Middle frontal gyrus (tissue), 1 donor: ENCODE results near the gene PADI3.

Source experiments
- DNase-seq: peaks from one replicate; pipeline ENCODE4 v3.0.0-alpha.2; 2015; ENCODE audit warnings: low spot score; ENCODE audit errors: extremely low spot score

PADI3 gene

DNA sequence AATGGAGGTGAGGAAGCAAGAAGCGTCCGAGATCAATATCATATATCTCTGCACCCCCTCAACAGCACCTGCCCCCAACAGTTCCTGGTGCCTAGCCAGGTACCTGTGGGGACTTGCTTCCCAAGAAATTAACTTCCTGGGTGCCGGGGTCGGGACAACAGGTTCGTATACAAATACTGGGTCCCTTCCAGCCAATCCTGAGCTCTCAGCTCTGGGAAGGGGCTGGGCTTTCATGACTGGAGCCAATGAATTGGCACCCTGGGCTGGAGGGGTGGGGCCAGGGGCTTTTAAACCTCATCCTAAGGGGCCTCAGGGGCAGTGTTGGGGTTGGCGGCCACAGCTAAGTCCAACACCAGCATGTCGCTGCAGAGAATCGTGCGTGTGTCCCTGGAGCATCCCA is at the start of gene PADI3:
Gene PADI3, plus strand, starts transcription at position 318 of the 400 bp plus-strand sequence. Its CDS starts 40 bp downstream, at position 358.
- no peak for DNase-seq

DNA sequence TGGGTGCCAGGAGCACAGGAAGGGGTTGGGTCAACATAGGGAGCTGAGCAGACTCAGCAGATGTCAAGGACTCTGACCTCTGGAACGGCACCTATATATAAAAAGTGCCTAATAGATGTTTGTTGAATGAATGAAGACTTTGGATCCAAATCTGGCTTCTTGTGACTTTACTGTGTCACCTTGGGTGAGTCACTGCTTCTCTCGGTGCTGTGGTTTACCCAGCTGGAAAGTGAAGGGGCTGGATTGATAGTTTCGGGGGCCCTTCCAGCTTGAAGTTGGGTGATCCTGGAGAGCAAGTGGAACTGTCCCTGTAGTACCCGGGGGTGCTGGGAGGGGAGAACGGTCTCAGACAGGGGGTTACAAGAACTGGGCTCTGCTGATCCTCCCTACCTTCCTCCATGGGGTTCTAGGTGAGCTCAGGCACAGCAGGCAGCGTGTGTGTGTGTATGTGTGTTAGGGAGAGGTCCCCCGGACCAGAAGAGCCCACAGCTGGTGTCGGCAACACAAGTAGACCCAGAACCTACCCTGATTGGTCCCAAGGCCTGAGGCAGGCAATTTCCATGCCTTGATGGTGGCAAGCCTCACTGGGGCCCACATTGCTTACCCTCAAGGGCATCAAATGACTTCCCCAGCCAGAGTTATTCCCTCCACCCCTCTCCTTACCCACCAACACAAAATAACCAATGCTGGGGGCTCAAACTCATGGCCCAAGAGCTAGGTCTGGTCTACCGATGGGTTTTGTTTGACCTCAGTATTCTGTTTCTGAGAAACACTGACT is 49.4 kb upstream of the PADI3 start:
- no peak for DNase-seq

DNA sequence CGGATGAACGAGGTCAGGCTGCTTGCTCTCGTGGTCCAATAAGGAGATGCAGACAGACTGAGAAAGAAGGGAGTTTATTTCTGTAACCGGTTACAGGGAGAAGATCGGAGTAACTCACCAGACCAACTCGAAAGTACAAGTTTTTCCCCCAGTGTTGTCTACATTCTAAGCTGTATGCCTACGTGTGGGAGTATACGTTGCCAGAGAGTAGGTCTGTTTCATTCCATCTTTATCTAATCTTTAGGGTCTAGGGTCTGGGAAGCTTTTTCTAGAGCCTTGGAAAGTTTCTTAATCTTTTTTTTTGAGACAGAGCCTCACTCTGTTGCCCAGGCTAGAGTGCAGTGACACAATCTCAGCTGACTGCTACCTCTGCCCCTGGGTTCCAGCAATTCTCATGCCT is 48.7 kb upstream of the PADI3 start:
- DNase-seq: no peak

DNA sequence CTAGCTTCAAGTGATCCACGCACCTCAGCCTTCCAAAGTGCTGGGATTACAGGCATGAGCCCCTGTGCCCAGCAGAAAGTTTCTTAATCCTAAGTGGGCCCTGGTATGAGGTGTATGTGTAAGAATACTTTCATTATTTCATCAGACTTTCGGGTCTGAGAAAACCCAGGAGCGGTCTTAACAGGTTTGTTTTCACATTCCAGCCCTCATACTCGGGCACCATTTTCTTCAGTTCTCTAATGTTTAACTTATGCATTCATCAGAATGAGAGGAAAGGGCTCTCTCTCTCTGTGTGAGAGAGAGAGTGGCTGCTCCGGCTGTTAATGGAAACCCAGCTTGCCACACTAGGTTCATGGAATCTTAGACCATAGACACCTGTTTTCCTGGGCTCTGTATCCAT is 48.1 kb upstream of the PADI3 start:
- no peak for DNase-seq

DNA sequence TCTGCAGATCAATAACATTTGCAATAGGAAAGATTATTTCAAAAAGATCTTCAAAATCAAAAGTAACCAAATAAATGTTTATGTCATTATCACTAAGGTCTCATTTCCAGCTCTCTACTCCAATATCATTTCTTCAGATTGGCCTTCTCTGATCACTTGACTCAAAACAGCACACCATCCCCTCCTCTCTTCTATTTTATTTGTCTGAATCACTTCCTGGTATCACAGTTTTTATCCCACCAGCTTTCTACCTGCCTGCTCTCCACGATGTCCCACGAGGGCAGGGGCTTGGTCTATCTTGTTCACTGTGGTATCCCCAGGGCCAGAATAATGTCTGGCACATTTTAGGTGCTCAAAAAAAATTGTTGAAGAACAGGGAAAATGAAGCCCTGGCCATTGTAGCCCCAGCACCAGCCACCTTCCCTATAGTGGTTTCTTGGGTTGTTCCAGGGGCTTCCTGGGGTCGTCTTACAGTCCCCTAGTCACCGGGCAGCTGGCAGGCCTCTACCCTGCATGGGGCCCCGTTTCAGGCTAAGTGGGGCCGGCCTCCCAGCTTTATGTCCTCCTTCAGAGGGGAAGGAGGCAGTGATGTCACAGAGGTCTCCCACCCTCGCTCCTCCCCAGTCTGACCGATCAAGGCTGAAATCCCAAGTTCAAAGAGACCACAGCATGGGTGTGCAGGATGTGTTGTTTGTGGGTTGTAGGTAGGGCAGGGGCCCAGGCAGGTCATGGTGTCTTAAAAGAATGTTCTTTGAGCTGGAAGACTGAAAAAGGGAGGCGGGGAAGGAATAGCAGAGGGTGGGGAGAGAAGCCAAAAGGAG is 47.5 kb upstream of the PADI3 start:
- no peak for DNase-seq

DNA sequence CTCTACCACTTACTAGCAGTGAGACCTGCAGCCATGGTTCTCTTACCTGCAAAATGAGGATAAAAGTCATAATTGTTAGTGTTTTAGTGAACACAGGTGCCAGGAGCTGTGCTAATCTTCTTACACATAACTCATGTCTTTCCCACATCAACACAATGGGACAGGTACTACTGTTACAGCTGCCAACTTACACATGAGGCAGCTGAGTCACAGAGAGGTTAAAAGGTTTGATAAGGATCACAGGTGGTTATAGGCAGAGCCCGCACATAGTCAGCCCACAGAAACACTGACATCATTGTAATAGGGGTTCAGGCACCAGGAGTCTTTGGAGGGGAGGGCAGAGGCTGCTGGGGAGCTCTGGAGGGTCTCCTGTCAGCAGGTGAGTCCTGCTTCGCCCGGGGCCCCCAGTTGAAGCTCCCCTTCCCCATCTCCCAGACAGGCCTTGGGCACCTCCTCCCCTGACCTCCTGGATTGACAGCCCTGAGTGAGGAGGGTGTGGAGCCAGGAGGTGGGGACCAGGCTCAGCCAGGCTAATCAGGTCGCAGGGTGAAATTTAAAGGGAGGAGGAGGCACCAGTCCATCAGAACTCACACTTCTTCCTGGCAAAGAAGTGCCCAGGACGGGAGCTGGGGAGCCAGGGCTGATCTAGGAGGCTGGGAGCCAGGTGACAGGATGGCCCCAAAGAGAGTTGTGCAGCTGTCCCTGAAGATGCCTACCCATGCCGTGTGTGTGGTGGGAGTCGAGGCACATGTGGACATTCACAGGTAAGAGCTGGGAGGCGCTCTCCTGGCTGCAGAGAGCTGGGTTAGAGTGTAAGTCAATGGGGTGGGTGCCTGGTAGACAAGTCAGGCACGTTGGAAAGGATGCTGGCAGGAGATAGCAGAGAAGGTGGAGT is 44.1 kb upstream of the PADI3 start, which contains the start of gene PADI1:
Gene PADI1, plus strand, starts transcription at position 583 of the 895 bp plus-strand sequence. Its CDS starts 90 bp downstream, at position 673.
- no peak for DNase-seq

DNA sequence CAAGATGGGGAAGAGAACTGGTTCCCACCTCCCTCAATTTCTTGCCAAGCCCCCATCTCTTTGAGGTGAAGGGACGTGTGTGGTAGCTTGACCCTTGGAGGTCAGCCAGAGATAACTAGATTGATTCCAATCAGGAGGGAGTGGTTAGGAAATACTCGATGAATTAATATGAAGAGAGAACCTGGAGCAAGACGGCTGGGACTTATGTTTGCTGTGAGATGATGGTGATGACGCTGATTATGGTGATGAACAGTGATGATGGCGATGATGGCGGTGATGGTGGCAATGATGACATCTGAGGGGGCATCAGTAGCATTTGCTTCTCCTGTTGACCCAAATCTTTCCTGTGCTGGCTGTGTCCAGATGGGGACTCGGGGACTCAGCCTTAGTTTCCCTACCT is 43.2 kb upstream of the PADI3 start:
- DNase-seq: no peak

DNA sequence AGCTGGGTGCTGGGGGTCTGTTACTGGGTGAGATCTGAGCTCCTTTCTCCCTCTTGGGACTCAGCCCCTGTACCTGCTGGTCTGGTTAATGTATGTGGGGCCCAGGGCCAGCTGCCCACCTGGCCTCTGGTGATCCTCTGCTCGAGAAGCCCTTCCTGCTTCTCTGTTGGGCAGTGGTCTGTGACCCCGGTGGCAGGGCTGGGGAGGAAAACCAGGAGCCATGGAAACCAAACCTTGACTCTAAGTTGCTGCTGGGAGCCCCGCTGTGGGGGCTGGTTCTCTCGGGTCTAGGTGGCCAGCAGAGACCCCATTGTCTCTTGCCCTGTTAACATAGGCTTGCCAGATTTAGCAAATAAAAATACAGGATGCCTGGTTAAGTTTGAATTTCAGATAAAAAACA is 42.7 kb upstream of the PADI3 start:
- no peak for DNase-seq

GRCh38 chr1:17207046-17207445 is 41.9 kb upstream of the PADI3 start:
- peak; percentile 6 for DNase-seq

DNA sequence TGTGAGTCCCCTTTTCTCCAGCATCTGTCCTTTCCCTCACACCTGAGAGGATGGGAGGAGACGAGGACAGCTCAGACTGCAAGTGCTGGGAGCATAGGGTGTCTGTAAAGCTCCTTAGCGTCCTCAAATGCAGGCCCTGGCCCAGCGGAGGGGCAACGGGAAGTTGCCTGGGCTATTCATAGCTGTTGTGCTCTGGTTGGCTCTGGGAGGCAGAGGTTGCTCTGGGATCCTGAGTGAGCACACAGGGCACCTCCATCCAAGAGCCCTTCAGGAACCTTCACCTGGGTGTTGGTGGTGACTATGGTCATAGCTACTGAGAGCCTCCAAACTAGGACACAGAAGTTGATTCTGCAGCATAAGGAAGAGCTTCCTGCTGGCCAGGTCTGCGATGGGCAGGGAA is 41.4 kb upstream of the PADI3 start:
- no peak for DNase-seq

- DNase-seq: no peak
Observed at GRCh38 chr1:17207966-17208418, 40.9 kb upstream of the PADI3 start.

DNA sequence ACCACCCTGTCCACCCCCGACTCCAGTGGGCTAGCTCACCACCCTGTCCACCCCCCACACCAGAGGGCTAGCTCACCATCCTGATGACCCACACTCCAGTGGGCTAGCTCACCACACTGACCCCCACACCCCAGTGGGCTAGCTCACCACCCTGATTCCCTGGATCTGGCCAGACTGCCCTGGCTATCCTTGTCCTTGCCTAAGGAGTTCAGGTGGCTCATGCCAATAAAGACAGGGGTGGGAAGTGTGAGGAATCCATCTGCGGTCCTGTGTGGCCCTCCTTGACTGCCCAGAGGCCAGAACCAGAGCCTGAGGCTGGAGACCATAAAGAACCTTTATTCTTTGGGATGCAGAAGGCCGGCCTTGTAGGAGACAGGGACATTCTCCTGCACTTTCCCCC is 40.4 kb upstream of the PADI3 start:
- DNase-seq: no peak

DNA sequence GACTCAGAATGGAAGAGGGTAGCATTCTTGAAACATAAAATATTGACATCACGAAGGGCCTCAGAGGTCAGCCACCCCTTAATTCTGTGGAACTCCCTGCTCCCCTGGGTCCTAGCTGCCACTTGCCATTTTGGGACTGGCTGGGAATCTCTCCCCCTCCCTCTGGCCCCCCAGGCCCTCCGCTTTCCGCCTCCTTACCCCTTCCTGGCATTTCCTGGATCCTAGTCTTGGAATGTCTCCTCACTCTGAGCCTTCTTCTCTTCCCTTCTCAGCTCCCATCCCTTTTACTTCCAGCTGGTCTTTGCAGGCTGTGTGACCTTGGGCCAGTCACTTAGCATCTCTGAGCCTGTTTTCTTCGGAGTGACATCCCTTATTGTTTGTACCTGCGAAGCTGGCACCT is 39.5 kb upstream of the PADI3 start:
- no peak for DNase-seq

- no peak for DNase-seq
Observed at GRCh38 chr1:17210176-17210575, 38.7 kb upstream of the PADI3 start.

DNA sequence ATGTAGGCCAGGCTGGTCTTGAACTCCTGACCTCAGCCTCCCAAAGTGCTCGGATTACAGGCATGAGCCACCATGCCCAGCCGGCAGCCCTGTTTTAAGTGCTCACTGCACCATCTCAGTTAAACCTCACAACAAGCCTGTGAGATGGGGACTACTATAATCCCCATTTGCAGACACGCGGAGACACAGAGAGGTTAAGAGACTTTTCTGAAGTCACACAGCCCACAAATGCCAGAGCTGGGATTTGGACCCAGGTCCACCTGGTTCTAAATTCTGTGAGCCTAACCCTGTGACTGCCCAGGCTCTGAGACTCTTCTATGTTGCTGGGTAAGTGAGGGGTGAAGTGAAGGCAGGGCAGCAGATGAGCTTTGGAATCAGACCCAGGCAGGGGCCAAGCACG is 37.5 kb upstream of the PADI3 start:
- no peak for DNase-seq

- no peak for DNase-seq
Observed at GRCh38 chr1:17212009-17212408, 36.9 kb upstream of the PADI3 start.

DNA sequence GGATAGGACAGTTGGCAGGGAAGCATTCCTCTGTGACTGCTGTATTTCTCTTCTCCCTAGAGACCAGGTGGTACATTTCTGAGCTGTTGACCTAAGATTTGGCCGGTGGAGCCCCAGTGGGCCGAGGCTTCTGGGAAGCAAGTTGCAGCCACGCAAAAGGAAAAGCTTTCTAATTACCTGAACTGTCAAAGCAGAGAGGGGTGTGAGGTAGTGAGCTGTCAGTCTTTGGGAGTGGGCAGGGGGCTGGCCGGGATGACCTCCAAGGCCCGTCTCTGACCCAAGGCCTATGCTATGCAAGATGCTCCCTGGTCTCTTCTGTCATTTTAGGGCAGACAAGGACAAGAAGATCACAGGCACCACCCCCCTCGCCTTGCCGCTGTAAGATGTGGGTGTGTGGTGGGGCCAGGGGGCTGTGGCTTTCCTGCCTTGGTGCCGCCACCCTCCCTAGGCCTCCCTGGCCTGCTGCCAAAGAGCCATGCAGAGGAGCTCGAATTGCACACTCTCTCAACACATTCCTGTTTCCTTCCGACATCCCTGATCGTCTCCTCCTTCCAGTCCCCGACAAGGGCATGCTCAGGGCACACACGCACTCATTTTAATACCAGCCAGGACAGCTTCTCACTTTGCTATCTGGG is 36.3 kb upstream of the PADI3 start:
- DNase-seq: no peak

- no peak for DNase-seq
Observed at GRCh38 chr1:17213148-17213781, 35.6 kb upstream of the PADI3 start.

DNA sequence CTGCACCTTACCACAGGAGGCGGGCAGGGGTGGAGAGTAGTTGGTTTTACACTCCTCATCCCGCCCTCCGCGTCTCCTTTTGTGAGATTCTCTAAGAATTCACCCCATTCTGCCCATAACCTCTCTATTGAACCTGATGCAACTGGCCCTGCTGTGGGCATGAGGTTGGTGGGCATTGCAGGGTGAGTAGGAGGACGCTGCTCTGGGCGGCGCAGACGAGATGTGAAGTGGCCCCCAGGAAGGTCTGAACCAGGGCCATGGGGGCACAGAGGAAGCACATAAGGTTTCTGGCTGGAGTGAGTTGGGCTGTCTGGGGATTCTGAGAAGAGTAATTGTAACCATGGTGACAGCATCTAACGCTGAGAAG is 35.1 kb upstream of the PADI3 start:
- no peak for DNase-seq

DNA sequence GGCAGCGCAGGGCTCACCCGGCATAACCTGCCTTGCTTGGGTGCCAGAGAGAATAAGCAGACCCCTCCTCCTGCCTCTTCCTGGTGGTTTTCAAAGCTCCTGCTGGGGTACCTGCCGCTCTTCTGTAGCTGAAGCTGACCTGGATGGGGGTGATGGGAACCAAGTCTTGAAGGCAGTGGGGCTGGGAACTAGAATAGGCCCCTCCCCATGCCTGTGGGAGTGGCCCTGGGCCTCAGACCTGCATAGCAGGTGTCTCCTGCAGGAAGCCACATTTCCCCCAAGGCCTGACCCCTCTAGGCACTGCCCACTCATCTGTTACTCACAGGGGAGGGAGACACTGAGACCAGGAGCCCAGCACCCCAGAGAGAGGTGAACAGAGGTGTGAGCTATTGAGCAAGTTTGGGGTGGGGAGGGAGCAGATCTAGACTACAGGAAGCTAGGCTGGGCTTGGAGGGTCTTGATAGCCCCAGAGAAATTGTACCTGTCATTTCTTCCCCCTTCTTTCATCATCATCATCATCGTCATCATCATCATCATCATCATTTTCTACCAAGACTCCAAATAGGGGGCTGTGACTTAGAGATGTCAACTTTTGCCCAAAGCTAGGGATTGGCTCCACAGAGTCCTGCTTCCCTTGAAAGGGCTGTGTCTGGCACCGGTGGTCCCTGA is 33.9 kb upstream of the PADI3 start:
- DNase-seq: no peak
